ENCODE measurements around the gene GALNTL6.
"Not testable (repeated sequence)": the region's sequence is repeated elsewhere in the genome, so short reads cannot be mapped to it uniquely, and the experiment has no call there.

Gene GALNTL6

GRCh38 chr4:173038192-173038896 lies 1225.1 kb downstream of the GALNTL6 start:
- peak; percentile 31 for DNase-seq

- DNase-seq: no peak
Observed at GRCh38 chr4:173039617-173040577, 1226.7 kb downstream of the GALNTL6 start.

GRCh38 chr4:173041482-173041881 lies 1228.3 kb downstream of the GALNTL6 start:
- DNase-seq: no peak

- not testable (repeated sequence) for DNase-seq
Observed at GRCh38 chr4:173042139-173042538, 1228.9 kb downstream of the GALNTL6 start.

- no peak for DNase-seq
Observed at GRCh38 chr4:173044340-173044739, 1231.1 kb downstream of the GALNTL6 start.

GRCh38 chr4:173045571-173045970 lies 1232.4 kb downstream of the GALNTL6 start:
- DNase-seq: no peak

- DNase-seq: no peak
Observed at GRCh38 chr4:173046144-173046543, 1232.9 kb downstream of the GALNTL6 start.

GRCh38 chr4:173046818-173047217 lies 1233.6 kb downstream of the GALNTL6 start:
- DNase-seq: peak; percentile 42

- no peak for DNase-seq
Observed at GRCh38 chr4:173051232-173051631, 1238.0 kb downstream of the GALNTL6 start.

- no peak for DNase-seq
Observed at GRCh38 chr4:173051716-173052115, 1238.5 kb downstream of the GALNTL6 start.

- no peak for DNase-seq
Observed at GRCh38 chr4:173052439-173052838, 1239.2 kb downstream of the GALNTL6 start.

- no peak for DNase-seq
Observed at GRCh38 chr4:173056271-173056670, 1243.1 kb downstream of the GALNTL6 start.

GRCh38 chr4:173056710-173057109 lies 1243.5 kb downstream of the GALNTL6 start:
- no peak for DNase-seq

GRCh38 chr4:173057442-173057841 lies 1244.2 kb downstream of the GALNTL6 start:
- no peak for DNase-seq

- DNase-seq: no peak
Observed at GRCh38 chr4:173057901-173058300, 1244.7 kb downstream of the GALNTL6 start.

- no peak for DNase-seq
Observed at GRCh38 chr4:173061160-173061559, 1248.0 kb downstream of the GALNTL6 start.

- no peak for DNase-seq
Observed at GRCh38 chr4:173073939-173074500, 1260.8 kb downstream of the GALNTL6 start.

- DNase-seq: no peak
Observed at GRCh38 chr4:173074501-173074946, 1261.3 kb downstream of the GALNTL6 start.

GRCh38 chr4:173076903-173077634 lies 1263.9 kb downstream of the GALNTL6 start:
- no peak for DNase-seq

GRCh38 chr4:173088144-173088543 lies 1274.9 kb downstream of the GALNTL6 start:
- DNase-seq: no peak
